Measurements from ENCODE around the gene WDR19. TPM values are rescaled to one million over a fixed set of nuclear protein-coding genes. Genes with fewer than 3 reads are reported as not detected.

Gene WDR19
- total RNA-seq, 4 donors from 2014 or later, result 6.1 to 16.2 (median 9.6) TPM

DNA sequence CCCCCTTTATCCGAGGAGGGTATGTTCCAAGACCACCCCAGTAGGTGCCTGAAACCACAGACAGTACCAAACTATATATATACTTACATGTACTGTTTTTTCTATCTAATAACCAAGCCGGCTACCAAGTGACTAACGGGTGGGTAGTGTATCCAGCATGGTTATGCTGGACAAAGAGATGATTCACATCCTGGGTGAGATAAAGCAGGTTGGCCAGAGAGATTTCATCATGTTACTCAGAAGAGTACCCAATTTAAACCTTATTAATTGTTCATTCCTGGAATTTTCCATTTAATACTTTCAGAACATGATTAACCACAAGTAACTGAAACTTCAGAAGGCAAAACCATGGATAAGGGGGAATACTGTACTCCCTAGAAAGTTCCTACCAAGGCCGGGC lies 137.3 kb downstream of the WDR19 start:
- Histone ChIP-seq H3K36me3 (peaks cover 0 to 20% of the 10 kb centered on the region in 2 donors), H3K4me1 (no peaks in the 10 kb centered on the region), H3K4me3 (no peak overlapping the region), H3K27ac (no peak overlapping the region), H3K27me3 (no peaks in the 10 kb centered on the region), H3K9me3 (no peaks in the 10 kb centered on the region)
- in situ Hi-C loops (cut with MboI; ENCODE audit: low sequenced_read_pairs in 4 of 4) (no loop called here), intact Hi-C loops (cut with DNase I; ENCODE audit: low total_unique reads) (no loop called here)
- TF ChIP-seq, protein P1, sequence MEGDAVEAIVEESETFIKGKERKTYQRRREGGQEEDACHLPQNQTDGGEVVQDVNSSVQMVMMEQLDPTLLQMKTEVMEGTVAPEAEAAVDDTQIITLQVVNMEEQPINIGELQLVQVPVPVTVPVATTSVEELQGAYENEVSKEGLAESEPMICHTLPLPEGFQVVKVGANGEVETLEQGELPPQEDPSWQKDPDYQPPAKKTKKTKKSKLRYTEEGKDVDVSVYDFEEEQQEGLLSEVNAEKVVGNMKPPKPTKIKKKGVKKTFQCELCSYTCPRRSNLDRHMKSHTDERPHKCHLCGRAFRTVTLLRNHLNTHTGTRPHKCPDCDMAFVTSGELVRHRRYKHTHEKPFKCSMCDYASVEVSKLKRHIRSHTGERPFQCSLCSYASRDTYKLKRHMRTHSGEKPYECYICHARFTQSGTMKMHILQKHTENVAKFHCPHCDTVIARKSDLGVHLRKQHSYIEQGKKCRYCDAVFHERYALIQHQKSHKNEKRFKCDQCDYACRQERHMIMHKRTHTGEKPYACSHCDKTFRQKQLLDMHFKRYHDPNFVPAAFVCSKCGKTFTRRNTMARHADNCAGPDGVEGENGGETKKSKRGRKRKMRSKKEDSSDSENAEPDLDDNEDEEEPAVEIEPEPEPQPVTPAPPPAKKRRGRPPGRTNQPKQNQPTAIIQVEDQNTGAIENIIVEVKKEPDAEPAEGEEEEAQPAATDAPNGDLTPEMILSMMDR (IDR thresholded peaks at IDR 0.05 in 4 of 5, conservative IDR thresholded peaks at IDR 0.05 in 1 of 5), result no peak
- TF ChIP-seq POLR2A (IDR thresholded peaks at IDR 0.05), result no peak
- DNase-seq, result no peak
- ATAC-seq, result no peak

DNA sequence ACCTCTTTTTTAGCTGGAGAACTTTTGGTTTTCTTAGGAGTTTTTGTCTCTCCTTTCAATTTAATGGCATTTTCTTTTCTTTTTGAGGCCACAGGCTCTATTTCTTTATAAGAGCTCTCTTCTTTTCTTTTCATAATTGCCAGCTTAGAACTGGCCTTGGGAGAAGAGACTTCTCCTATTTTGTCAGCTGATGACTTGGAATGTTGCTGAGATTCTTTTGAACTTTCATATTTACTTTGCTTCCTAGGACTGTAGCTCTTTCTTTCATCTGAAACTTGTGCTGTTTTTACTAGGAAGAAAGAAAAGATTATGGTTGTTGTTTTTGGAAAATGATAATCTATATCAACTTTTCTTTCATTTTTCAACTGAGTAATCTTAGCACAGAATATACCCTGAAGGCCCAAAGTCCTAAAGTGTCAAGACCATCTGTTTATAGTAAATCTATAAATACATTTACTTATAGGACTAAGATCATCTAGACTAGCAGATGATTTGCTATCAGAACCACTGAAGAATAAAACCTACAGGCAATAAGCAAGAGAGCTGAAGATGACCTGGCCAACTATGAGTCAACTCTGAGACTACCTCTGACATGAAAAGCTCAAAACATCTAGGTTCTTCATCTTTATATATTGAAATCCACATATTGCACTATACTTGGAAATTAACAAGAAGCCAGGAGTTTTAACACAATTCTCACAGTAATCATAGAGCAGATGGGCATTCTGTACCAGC lies 138.2 kb downstream of the WDR19 start:
- DNase-seq, result no peak

DNA sequence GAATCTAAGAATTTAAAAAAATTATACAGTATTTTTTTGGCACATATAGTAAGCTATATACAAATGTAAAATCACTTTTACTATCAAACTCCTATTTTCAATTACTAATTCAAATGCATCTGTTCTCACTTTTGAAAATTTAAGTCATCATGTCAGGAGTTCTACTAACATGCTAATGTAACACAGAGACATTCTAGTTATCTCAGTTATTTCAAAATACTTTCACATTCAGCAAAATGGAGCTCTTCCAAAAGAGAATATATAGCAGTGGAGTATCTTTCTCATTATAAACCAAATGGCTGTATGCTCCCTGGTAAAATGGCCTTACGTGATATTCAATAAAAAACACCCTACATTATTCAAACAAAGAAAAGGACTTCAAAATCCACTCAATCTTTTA lies 141.5 kb downstream of the WDR19 start:
- no peaks in the 10 kb centered on the region for H3K4me1 ChIP-seq
- intact Hi-C loops (cut with DNase I; ENCODE audit: low total_unique reads) (no loop called here), in situ Hi-C loops (cut with MboI; ENCODE audit: low sequenced_read_pairs in 4 of 4) (no loop called here)
- peaks cover 0 to 12% of the 10 kb centered on the region in 2 donors for H3K36me3 ChIP-seq
- TF ChIP-seq, protein P1 (IDR thresholded peaks at IDR 0.05 in 4 of 5, conservative IDR thresholded peaks at IDR 0.05 in 1 of 5), result no peak
- no peak for TF ChIP-seq POLR2A (IDR thresholded peaks at IDR 0.05)
- no peak overlapping the region for H3K4me3 ChIP-seq
- ATAC-seq (no peak), DNase-seq (no peak)
- H3K9me3 ChIP-seq, result no peaks in the 10 kb centered on the region
- no peak overlapping the region for H3K27ac ChIP-seq
- no peaks in the 10 kb centered on the region for H3K27me3 ChIP-seq

More for the DNA sequence above, 138.2 kb downstream of the WDR19 start:
- intact Hi-C loops (cut with DNase I; ENCODE audit: low total_unique reads), result no loop called here
- Histone ChIP-seq H3K27me3 (no peaks in the 10 kb centered on the region), H3K36me3 (peaks cover 0 to 16% of the 10 kb centered on the region in 2 donors), H3K27ac (no peak overlapping the region), H3K4me3 (no peak overlapping the region), H3K4me1 (no peaks in the 10 kb centered on the region), H3K9me3 (no peaks in the 10 kb centered on the region)
- in situ Hi-C loops (cut with MboI; ENCODE audit: low sequenced_read_pairs in 4 of 4), result no loop called here
- TF ChIP-seq, protein P1 (IDR thresholded peaks at IDR 0.05 in 4 of 5, conservative IDR thresholded peaks at IDR 0.05 in 1 of 5), result no peak
- no peak for TF ChIP-seq POLR2A (IDR thresholded peaks at IDR 0.05)
- ATAC-seq, result no peak

DNA sequence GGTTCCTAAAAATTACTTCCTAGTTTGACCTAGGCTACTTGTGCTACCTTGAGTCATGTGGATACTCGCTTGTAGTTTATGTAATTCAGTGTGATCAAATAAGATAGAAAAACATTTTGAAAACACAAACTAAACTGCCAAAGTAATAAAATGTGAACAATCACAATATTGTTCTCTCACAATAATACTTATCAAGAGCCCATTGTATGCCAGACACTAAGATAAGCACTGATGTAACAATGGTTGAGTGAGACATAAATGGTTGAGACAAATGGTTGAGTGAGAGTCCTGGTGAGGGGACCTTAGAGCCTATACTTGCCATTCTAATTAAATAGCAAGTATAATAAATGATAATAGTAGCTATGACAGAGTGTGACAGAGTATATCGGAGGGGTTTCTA lies 142.1 kb downstream of the WDR19 start:
- Histone ChIP-seq H3K9me3 (no peaks in the 10 kb centered on the region), H3K27me3 (no peaks in the 10 kb centered on the region), H3K36me3 (peaks cover 0 to 8% of the 10 kb centered on the region in 2 donors), H3K27ac (no peak overlapping the region), H3K4me3 (no peak overlapping the region), H3K4me1 (no peaks in the 10 kb centered on the region)
- ATAC-seq (no peak), DNase-seq (no peak)
- in situ Hi-C loops (cut with MboI; ENCODE audit: low sequenced_read_pairs in 4 of 4), result no loop called here
- intact Hi-C loops (cut with DNase I; ENCODE audit: low total_unique reads), result no loop called here
- TF ChIP-seq POLR2A (IDR thresholded peaks at IDR 0.05), result no peak
- TF ChIP-seq, protein P1 (IDR thresholded peaks at IDR 0.05 in 4 of 5, conservative IDR thresholded peaks at IDR 0.05 in 1 of 5), result no peak

All from gastrocnemius medialis (tissue), 4 donors.